Endodermal cell (in vitro differentiated cells): ENCODE data around the gene SGPL1. TPM values are rescaled to one million over a fixed set of nuclear protein-coding genes. Genes with fewer than 3 reads are reported as not detected.

ENCODE experiments used
- DNase-seq: peaks from one replicate; pipeline ENCODE4 v3.0.0-alpha.2; 2017
- H3K27ac ChIP-seq: 2 replicates; pipeline ENCODE4 v1.5.1; 2013; ENCODE audit warnings: mild to moderate bottlenecking, low read depth, low read length, moderate library complexity
- H3K27me3 ChIP-seq: 2 replicates; pipeline ENCODE4 v1.6.1; 2013; ENCODE audit warnings: mild to moderate bottlenecking, low read length, moderate library complexity; ENCODE audit not compliant: insufficient read depth, control insufficient read depth, poor library complexity, severe bottlenecking
- H3K36me3 ChIP-seq: 2 replicates; pipeline ENCODE4 v1.7.0; 2013; ENCODE audit warnings: mild to moderate bottlenecking, low read length, moderate library complexity; ENCODE audit not compliant: control insufficient read depth, insufficient read depth
- H3K4me1 ChIP-seq: one replicate; pipeline ENCODE4 v1.7.0; 2013; ENCODE audit warnings: low read length; ENCODE audit not compliant: control insufficient read depth, insufficient read depth
- H3K4me3 ChIP-seq: 2 replicates; pipeline ENCODE4 v1.5.1; 2013; ENCODE audit warnings: mild to moderate bottlenecking, low read length, moderate library complexity
- H3K9ac ChIP-seq: 2 replicates; pipeline ENCODE4 v1.6.1; 2013; ENCODE audit warnings: mild to moderate bottlenecking, low read length, moderate library complexity; ENCODE audit not compliant: poor library complexity, severe bottlenecking; ENCODE audit errors: extremely low read depth
- H3K9me3 ChIP-seq: 2 replicates; pipeline ENCODE4 v1.6.1; 2013; ENCODE audit warnings: mild to moderate bottlenecking, low read length, moderate library complexity; ENCODE audit not compliant: control insufficient read depth
- H3K27ac Mint-ChIP-seq: 2 replicates; pipeline ENCODE4 v1.8.0; 2020; ENCODE audit warnings: mixed read lengths
- H3K27me3 Mint-ChIP-seq: 2 replicates; pipeline ENCODE4 v1.8.0; 2021; ENCODE audit warnings: mild to moderate bottlenecking, mixed read lengths; ENCODE audit not compliant: insufficient read depth
- H3K36me3 Mint-ChIP-seq: 2 replicates; pipeline ENCODE4 v1.8.0; 2020; ENCODE audit warnings: low read depth, mixed read lengths
- H3K4me1 Mint-ChIP-seq: 2 replicates; pipeline ENCODE4 v1.8.0; 2020; ENCODE audit warnings: mixed read lengths
- H3K4me3 Mint-ChIP-seq: 2 replicates; pipeline ENCODE4 v1.8.0; 2020; ENCODE audit warnings: mild to moderate bottlenecking, moderate library complexity, mixed read lengths
- H3K9me3 Mint-ChIP-seq: 2 replicates; pipeline ENCODE4 v1.8.0; 2020; ENCODE audit warnings: mild to moderate bottlenecking, mixed read lengths
- WGBS, 2 experiments: methylation state at CpG; one replicate each; pipeline versions ENCODE4 v1.1.5 to v1.1.7; 2013; ENCODE audit warnings: missing lambda C conversion rate in 2 of 2, mixed read lengths in 1 of 2; ENCODE audit not compliant: insufficient coverage in 1 of 2, insufficient read length in 1 of 2; 5-methylcytosine and 5-hydroxymethylcytosine counted together
- total RNA-seq, 2 donors: library from RNA; stranded (reverse); fragmentation: NEBNext Ultra II Directional in 1 of 2; extraction: Animal tissue kit (Norgen Biotek cat#: 25700) in 1 of 2; gene quantifications; 2 replicates in 1 of 2; 3 replicates in 1 of 2; pipeline ENCODE4 v1.2.1, GENCODE V29; 2021
- TF ChIP-seq, protein P1 (sequence below): fragments of 200-600 bp; sonication (generic); conservative IDR thresholded peaks from 2 replicates; pipeline ENCODE4 v1.5.0; 2021; ENCODE audit warnings: antibody characterized with exemption, mild to moderate bottlenecking

SGPL1 gene
- total RNA-seq, 2 donors from 2014 or later: 95.4 to 103 TPM

DNA sequence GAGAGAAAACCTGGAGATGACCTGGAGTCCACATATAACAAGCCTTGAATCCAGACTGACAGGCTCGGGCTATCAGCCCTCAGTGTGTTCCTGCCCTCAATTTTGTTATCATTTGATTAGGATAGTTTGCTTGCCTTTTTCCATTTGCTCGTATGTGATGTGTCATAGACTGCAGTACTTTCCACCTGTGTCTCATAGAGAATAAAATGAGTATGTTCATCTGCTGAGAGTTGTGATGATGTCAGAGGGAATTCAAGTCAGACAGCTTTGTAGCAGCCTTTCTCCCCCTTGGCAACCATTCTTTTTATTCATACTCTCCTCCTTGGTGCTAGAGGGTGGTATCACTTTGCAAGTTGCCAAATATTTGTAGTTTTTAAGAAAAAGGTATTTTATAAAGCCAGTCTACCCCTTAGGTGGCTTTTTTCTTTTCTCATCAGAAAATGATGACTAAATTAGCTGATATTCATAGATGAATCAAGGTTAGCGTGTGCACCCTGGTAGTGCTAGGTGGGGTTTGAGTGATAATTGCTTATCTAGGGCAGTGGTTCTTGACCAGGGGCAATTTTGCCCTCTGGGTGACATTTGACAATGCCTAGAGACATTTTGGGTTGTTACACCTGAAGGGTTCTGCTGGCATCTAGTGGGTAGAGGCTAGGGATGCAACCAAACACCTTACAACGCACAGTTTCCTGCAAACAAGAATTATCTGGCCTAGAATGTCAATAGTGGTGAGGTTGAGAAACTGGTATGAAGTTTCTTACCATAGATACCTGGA, 5.4 kb downstream of the SGPL1 start:
- 92 to 100% methylated on average over 1 to 4 of the region's 4 CpGs for WGBS, 2 experiments
- Mint-ChIP-seq H3K36me3 (peaks cover 45% of the 10 kb centered on the region), H3K9me3 (no peaks in the 10 kb centered on the region), H3K27me3 (no peaks in the 10 kb centered on the region), H3K4me1 (peaks cover 21% of the 10 kb centered on the region), H3K27ac (no peak overlapping the region), H3K4me3 (no peak overlapping the region)
- Histone ChIP-seq H3K9ac (no peak overlapping the region), H3K4me3 (no peak overlapping the region), H3K36me3 (peaks cover 72% of the 10 kb centered on the region), H3K9me3 (no peaks in the 10 kb centered on the region), H3K27ac (no peak overlapping the region), H3K4me1 (no peaks in the 10 kb centered on the region), H3K27me3 (no peaks in the 10 kb centered on the region)
- TF ChIP-seq, protein P1, sequence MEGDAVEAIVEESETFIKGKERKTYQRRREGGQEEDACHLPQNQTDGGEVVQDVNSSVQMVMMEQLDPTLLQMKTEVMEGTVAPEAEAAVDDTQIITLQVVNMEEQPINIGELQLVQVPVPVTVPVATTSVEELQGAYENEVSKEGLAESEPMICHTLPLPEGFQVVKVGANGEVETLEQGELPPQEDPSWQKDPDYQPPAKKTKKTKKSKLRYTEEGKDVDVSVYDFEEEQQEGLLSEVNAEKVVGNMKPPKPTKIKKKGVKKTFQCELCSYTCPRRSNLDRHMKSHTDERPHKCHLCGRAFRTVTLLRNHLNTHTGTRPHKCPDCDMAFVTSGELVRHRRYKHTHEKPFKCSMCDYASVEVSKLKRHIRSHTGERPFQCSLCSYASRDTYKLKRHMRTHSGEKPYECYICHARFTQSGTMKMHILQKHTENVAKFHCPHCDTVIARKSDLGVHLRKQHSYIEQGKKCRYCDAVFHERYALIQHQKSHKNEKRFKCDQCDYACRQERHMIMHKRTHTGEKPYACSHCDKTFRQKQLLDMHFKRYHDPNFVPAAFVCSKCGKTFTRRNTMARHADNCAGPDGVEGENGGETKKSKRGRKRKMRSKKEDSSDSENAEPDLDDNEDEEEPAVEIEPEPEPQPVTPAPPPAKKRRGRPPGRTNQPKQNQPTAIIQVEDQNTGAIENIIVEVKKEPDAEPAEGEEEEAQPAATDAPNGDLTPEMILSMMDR: peak; percentile 51
- DNase-seq: no peak

DNA sequence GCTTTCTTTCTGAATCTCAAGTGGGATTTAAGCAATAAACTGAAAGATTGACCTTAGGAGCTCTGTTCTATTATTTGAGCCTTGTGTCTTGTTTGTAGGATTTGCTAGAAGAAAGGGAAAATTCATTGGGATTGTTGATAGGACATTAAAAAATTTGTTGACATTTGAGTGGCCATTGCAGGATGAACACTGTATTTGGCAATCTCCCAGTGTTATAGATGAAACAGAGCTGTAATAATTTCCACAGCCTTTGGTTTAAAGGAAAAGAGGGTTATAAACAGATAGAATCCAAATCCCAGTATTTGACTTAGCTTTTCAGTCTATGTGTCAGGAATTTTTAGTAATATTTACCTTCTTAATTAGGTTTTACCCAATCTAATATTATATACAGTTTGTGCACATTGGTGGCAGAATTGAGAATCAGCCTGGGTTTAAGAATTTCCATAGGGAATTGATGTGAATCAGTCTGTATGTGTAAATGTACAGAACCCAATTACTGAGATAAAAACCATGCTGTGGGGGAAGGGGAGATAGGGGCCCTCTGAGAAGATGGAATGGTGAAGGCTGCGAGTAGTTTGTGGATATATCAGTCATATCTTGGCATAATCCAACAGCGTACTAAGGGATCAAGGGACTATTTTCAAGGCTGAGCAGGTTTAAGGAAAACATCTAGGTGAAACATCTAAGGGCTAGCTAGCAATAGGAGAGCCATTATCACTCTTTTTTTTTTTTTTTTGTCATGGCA, 6.5 kb downstream of the SGPL1 start:
- H3K36me3 Mint-ChIP-seq: peaks cover 53% of the 10 kb centered on the region
- no peak overlapping the region for H3K27ac ChIP-seq

DNA sequence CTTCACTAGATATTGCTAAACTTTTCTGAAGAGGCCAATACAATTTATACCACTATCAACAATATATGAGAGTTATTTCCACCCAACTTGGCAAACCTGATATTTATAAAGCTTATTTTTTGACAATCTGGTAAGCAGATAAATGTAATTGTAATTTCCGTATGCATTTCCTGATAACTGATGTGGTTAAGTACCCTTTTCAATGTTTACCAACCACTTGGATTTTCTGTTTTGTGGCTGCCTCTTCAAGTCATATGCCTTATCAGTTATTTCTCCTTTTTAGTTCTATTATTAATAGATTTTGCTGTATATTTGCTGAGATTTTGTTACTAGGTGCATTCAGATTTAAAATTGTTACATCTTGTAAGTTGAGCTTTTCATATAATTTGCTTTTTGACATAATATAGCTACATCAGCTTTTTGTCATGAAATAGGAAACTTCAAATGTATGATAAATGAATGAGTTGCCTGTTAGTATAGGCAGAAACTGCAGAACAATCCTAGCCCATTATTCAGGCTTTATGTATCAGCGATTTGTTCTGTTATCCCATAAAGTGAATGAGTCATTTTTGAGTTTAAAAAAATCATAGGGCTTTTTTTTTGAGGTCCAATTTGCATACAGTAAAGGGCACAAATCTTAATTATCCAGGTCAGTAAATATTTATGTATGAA, 11.5 kb downstream of the SGPL1 start:
- H3K4me3 ChIP-seq: no peak overlapping the region
- no peak for DNase-seq
- TF ChIP-seq, protein P1: no peak
- Mint-ChIP-seq H3K4me1 (peaks cover 25% of the 10 kb centered on the region), H3K4me3 (no peak overlapping the region), H3K27me3 (no peaks in the 10 kb centered on the region), H3K27ac (no peak overlapping the region), H3K36me3 (peaks cover 55% of the 10 kb centered on the region), H3K9me3 (no peaks in the 10 kb centered on the region)
- peaks cover 11% of the 10 kb centered on the region for H3K4me1 ChIP-seq
- peaks cover 80% of the 10 kb centered on the region for H3K36me3 ChIP-seq
- 86 to 92% methylated on average over 1 to 2 of the region's 2 CpGs for WGBS, 2 experiments
- no peak overlapping the region for H3K9ac ChIP-seq
- no peak overlapping the region for H3K27ac ChIP-seq
- no peaks in the 10 kb centered on the region for H3K9me3 ChIP-seq
- no peaks in the 10 kb centered on the region for H3K27me3 ChIP-seq

More for the DNA sequence above, 6.5 kb downstream of the SGPL1 start:
- H3K27me3 ChIP-seq: no peaks in the 10 kb centered on the region
- Mint-ChIP-seq H3K4me3 (no peak overlapping the region), H3K27ac (no peak overlapping the region), H3K4me1 (peaks cover 21% of the 10 kb centered on the region), H3K9me3 (no peaks in the 10 kb centered on the region), H3K27me3 (no peaks in the 10 kb centered on the region)
- H3K9ac ChIP-seq: no peak overlapping the region
- H3K4me1 ChIP-seq: no peaks in the 10 kb centered on the region
- 95 to 96% methylated on average over 2 of the region's 2 CpGs for WGBS, 2 experiments
- no peaks in the 10 kb centered on the region for H3K9me3 ChIP-seq
- DNase-seq: no peak
- H3K36me3 ChIP-seq: peaks cover 82% of the 10 kb centered on the region
- no peak overlapping the region for H3K4me3 ChIP-seq
- TF ChIP-seq, protein P1: no peak
